HG03442 (cell line): ENCODE data around the gene NYAP2.

Experiments
- ATAC-seq: cut with Tn5 transposase; IDR thresholded peaks from one replicate; pipeline ENCODE4 v1.9.1; 2021; ENCODE audit warnings: mild to moderate bottlenecking, moderate library complexity; ENCODE audit not compliant: unreplicated experiment

The NYAP2 gene

DNA sequence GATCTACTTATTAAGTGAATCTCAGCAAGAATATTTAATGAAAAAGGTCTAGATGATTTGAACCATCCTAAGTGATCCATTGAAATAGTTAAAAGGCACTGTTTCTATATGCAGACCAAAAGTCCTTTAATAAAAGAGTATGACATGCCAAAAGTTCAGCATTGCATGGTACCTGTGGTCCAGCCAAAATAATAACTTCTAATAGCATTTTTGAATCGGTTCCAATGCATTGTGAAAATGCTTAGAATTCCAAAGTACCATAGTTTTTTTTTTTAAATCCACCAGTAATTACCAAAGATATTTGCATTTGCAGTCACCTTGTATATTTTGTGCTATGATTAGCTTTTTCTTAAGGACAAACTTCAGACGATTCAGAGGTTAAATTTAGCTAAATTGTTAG is 79.9 kb downstream of the NYAP2 start:
- ATAC-seq: no peak

DNA sequence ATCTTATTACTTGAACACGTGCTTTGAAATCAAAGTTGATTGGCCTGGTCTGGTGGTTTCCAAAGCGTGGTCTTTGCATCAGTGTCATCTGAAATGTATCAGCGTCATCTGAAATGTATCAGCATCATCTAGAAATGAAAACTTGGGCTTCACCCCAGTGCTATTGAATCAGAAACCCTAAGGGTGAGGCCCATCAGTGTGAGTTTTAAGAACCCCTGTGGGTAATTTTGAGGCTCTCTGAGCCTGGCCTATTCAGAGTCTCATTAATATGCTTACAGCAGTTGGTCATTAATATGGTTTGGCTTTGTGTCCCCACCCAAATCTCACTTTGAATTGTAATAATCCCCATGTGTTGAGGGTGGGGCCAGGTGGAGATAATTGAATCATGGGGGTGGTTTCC is 85.2 kb downstream of the NYAP2 start:
- no peak for ATAC-seq

DNA sequence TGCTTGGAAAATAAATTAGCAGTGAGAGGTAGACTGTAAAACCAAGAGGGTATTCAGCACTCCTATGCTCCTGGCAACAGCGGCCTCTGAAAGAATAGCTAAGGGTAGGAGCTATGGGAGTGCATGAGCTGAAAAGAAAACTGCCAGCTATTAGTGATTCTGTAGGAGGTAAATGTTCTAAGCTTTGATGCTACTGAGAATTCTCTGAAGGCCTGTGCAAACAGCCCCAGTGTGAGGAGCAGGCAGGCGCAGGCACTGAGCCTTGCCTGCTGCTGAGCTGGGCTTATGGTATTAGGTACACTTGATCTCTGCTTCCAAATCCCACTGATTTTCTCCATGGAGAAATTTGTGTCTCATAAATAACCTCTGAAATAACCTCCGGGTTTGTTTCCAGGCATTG is 86.7 kb downstream of the NYAP2 start:
- ATAC-seq: no peak

DNA sequence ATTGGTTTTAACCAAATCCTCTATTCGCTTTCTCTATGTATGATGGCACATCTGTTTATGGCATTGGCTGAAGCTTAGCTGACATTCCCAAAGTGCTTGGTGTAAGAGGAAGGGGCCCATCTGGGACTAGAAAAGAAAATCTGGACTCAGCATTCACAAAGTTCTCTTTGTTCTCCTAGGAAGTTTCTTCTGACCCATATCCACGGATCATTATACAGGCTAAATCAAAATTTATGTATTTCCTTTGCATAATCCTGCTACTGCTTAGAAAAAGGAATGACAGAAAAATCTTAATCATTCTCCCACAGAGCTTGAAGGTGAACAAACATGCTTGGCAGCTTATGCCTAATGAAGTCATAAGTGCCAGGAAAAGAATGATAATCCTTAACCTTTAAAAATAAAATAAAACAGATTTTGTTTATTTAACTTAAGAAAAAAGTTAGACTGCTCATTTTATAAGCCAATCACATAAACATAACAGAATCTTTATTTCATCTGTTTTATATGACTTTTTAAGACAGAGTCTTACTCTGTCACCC is 88.4 kb downstream of the NYAP2 start:
- no peak for ATAC-seq

DNA sequence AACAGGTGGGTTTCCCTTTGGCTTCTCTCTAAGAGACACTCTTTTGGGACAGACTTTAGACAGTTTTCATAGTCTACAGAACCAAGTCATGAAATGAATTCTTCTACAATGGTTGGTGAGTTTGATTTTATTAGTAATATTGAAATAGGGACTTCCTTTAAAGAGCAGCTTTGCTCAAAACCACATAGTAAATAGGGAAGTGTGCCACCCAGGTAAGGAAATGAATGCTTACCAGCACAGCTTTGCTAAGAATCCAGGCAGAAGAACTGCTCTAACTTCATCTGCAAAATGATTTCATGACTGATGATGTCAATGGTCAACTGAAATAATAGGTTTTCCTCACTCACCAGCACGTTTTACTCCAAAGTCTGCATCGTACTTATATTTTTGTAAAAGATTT is 89.2 kb downstream of the NYAP2 start:
- ATAC-seq: peak; percentile 75

DNA sequence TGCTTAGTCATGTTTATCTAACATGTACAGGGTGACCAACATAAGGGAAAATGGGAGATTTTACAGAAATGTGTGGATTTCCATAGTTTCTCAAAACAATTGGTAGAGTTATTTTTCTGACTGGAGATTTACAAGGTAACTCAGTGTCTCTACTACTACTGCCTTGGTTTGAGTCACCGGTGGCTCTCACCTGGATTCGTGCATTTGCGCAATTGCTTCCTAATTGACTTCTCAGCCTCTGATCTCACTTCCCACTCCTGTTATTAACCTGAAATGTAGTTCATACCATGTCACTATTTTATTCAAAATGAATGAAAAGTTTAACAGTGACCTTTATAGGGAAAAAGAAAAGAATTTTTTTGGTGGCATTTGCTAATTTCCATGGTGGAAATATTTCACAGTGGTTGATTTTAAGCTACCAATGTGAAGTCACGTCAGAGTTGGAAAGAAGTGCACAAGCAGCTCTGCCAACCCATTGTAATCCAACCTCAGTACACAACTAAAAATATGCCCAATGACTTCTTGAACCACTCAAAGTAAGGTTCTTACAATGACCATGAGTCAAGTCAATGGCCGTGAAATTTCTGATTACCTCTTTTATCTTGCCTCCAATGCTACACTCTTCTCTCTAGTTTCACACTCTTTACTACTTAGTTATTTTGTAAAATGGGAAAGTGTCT is 94.0 kb downstream of the NYAP2 start:
- ATAC-seq: no peak

DNA sequence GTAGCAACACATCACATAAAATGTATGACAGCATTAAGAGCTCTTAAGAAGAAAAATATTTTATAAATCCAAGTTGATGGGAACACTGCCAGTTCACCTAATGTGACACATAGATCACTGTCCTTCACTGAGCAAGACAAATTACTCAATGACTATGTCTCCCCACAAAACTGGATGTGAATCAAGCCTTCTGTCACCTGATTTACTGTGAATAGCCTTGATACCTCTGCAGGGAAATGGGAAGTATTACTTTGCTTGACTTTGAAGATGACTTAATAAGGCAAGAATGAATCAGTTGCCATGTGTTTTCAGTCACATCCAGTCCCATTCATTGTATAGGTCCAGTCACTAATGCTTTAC is 94.6 kb downstream of the NYAP2 start:
- no peak for ATAC-seq

DNA sequence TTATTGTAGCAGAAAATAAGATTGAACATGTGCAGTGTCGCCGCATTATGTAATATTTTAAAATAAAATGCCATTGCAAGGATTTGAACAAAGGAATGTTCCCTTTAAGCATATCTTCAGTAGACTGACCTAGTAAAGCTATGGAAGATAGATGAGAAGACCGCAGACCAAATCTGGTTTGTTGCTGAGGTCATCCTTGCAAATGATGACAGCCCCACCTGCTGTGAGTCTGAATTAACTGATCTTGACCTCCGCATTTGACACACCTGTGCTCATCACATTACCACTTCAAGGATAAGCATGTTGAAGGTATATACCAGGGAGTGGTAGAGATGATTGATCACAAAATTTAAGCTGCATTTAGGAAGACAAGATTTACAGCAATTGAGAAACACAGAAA is 96.2 kb downstream of the NYAP2 start:
- ATAC-seq: no peak

DNA sequence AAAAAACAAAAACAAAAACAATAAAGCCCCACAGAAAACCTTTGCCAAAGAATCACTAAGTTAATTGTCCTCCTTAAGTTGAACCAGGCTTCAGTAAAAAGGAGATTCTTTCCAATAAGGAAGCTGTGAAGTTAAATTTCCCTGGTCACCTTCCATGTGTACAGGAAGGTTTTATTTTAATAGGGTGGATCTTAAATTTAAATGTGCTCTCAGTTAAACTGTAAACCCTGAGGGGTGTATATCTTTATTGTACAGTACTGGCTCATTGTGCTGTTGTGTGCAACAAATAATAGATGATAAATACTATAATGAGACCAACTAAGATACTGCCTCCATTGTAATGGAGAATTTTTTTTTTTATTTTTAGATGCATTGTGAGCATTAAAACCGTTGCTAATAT is 97.1 kb downstream of the NYAP2 start:
- no peak for ATAC-seq

DNA sequence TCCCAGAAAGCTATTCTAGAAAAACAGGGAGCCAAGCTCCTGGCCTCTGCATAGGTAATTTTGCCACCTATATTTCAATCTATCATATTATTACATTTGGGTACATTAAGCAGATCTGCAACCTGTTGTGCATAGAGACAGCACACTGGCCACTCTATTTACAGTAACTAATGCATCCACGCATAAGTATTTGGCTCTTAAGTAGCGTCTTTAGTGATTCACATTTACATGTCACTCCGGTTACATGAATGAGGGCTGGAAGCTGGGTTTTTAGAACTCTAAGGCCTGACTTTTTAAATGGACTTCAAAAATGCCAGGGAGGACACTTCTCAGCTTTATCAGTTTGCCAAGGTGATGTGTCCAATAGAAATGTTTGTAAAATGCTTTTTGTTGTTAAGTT is 97.7 kb downstream of the NYAP2 start:
- ATAC-seq: no peak

DNA sequence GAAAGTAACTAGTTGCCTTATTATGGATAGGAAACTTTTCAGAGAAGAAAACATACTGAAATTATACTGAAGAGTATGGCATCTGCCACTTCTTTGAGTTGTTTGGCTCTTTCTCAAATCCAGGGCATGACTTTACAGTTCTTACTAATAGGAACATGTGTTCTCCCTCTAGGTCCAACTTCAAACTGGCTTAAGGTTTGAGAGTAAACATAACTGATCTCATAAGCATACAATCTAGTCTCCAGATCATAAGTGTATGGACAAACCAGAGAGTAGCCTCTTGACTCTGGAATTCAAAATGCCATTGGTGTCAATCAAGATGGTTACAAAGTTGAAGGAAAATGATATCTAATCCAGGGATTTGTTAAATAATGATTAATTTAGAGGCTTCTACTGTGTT is 101.5 kb downstream of the NYAP2 start:
- ATAC-seq: no peak

DNA sequence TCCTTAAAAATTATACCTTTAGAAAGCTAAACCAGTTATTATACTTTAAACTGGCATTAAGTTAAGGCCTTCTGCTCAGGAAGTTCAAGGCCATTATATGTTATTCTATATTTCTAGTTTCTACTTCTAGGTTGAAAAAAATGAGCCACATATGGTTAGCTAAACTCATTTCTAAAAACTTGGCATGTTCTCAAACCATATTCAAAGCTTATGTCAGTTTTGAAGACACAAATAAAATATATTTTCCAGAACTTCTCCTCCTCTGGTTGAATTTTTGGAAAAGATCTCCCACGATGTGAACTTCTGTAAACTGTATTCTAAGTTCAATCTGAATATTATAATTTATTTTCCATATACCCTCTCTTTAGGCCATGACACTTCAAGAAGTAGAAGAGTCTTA is 103.5 kb downstream of the NYAP2 start:
- ATAC-seq: no peak

DNA sequence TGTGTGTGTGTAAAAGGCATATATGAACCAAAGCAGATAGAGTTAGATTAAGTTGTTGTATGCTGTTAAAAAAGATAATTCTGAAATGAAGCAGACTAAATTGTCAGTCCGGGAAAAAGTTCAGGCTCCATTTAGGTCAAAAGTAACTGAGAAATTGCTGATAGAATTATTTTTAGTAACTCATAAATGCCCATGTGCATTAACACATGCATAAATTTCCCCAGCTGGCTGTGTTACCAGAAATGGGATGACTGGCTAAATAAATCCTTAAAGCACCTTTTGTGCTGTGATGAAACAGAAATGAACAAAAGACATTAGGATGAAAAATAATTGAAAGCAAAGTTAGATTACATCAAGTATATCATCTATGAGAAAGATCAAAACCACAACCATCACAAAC is 111.3 kb downstream of the NYAP2 start:
- no peak for ATAC-seq

DNA sequence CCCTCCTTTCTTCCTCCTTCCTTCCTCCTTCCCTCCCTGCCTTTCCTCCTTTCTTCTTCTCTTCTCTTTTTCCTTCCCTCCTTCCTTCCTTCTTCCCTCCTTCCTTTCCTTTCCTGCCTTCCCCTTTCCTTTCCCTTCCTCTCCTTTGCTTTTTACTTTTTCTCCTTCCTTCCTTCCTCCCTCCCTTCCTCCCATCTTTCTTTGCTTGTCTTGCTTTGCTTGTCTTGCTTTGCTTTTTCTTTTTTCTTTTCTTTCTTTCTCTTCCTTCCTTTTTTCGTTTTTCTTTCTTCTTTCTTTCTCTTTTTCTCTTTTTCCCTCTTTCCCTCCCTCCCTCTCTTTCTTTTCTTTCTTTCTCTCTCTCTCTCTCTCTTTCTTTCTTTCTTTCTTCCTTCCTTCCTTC is 113.0 kb downstream of the NYAP2 start:
- no peak for ATAC-seq

DNA sequence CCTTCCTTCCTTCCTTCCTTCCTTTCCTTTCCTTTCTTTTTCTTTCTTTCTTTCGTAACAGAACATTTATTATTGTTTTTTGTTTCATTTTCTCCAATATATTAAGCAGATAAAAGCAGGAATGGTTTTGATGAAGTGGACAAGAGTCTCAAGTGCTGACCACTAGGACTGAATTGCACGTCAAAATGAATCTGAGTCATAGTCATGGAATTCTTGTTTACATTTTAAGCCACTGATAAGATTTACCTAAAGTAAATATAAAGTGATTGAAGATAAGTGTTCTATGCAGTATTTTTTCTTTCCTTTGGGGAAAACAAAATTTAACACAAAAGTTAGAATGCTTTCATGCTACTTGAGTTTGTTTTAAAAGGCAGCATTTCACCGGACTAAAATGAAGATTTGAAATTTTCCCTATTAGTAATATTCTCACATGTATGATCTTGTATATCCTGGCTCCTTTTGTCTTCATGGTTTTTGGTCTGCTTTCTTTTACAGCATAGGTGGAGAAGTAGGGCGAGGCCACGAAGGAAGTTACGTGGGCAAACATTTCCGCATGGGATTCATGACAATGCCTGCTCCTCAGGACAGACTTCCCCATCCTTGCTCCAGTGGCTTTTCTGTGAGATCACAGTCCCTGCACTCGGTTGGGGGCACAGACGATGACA is 113.5 kb downstream of the NYAP2 start:
- no peak for ATAC-seq

DNA sequence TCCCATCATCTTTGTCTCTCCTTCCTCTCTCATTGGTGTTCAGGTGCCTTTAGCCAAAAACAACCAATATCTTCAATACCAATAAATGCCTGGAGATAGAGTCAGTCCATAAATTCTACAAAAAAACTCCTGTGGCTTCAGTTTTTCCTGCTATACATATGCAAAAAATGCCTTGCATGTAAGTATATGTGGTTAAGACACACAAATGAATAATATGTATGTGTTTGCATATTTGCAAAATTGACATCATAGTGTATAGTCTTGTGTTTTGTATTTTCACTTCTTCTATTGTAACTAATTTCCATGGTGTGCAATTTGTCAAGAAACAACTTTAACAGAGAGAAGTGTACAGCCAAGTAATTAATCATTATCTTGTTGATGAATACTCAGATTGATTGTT is 115.5 kb downstream of the NYAP2 start:
- ATAC-seq: no peak

DNA sequence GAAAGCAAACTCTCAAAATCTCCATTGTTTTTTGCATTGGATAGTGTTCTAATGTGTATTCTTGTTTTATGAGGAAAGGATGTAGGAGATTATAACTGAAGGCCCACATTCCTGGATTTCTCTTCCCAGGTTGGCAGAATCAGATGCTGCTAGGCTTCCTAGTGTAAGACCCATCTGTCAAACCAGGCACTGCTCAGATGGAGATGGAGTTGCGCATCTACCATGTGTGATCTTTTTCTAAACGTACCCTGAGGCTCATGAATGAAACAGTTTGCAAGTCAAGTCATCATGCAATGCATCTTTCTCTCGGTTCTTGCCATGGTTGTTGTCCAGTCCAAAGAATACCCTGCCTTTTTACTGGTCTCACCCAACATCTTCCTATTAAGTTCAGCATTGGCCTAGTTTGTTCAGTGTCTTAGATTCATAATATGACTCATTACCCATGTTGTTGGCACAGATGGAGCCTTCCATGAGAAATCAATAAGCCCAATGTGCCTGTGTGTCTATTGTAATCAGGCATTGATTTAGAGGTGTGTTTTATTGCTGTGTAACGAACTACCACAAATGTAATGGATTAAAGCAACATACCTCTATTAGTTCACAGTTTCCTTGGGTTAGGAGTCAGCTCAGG is 127.4 kb downstream of the NYAP2 start:
- no peak for ATAC-seq

DNA sequence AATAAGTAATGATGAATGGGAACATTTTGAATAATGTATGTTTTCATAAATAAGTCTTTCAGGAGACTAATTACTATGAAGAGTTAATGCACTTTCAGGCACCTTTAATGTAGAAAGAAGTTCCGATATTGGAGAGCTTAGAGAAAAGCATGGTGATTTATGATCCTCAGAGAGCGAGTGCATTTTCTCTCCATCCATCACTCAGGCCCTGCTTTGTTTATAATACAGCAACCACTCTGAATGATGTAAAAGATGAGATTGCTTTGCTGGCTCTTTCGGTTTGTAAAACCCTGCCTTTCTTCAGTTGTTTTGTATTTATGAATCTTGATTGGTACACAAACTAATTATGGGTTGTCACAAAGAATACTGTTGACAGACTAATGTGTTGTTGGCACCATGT is 132.0 kb downstream of the NYAP2 start:
- no peak for ATAC-seq

DNA sequence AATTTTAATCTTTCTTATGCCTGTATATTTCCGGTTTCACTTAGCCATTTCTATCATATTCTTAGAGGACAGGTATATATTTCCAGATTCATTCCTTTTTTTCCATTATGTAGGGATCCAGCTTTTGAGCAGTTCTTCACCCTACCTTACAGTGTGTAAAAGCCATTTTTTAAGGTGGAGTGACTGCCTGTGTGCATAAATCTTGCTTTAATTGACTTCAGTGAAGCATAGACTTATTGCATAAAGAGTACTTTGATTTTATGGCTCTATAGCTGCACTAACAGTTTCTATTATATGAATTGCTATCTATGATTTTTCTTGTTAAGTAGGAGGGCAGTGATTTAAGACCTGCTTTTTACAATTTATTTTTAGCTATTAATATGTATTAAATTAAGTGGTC is 132.6 kb downstream of the NYAP2 start:
- ATAC-seq: no peak

DNA sequence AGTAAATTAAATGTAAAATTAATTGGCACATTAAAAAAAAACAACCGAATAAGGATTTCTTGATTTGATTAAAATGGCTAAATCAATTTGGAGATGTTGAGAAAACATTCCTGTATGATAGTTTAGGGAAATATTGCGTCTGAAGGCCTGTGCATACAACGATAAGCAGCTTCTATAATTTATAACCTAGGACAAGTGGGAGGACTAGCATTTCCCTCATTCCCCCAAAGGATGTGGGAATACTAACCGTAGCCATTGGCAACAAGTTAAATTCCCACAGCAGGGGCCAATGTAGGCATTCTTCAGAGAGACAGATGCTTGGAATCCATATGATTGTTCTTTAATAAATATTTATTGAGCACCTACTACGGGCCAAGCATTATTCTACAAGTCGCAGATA is 134.5 kb downstream of the NYAP2 start:
- ATAC-seq: no peak

DNA sequence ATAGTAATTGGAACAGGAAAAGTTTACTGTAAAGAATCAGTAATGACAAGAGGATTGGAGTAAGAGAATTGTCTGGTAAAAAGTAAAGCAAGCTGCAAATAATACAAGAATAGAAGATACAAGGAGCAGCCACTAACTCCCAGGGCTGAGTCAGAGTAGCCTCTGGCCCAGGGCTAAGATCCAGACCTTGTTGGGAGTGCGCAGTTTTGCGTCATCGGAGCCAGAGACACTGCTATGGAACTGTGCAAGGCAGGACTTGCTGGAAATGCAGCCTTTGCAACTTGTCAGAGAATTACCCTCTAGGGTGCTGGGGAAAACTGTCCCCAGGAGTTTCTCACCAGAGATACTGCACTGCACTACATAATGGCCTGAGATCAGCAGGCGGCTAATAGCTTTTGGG is 135.2 kb downstream of the NYAP2 start:
- no peak for ATAC-seq

DNA sequence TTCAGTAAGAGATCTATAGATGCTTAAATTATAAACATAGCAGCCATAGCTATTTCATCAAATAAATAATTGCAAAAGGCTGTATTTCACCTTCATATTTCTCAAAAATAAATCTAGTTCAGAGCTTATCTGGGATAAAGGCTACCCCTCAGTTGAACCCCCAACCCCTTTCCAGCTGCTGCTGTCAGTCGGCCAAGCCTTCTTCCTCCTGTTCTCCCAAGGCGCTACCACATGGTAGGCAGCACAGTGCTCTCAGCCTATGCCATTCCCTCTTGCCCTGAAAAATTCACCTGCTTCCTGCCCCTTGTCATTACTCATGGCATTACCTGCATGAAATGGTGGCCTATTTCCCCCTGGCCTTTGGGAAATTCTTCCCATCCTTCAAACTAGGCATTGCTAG is 136.5 kb downstream of the NYAP2 start:
- ATAC-seq: no peak
